HG03571 (cell line): ENCODE data around the gene MDFI.

Experiments
- ATAC-seq: cut with Tn5 transposase; IDR thresholded peaks from one replicate; pipeline ENCODE4 v1.9.1; 2021; ENCODE audit not compliant: unreplicated experiment

The MDFI gene

GRCh38 chr6:41638002-41638934, at the start of gene MDFI:
Gene MDFI, plus strand, starts transcription at chr6:41638468. Its CDS starts 282 bp downstream, at chr6:41638750.
- ATAC-seq: no peak

- no peak for ATAC-seq
Observed at GRCh38 chr6:41589223-41589622, 49.0 kb upstream of the MDFI start.

- no peak for ATAC-seq
Observed at GRCh38 chr6:41589636-41590622, 48.3 kb upstream of the MDFI start.

- ATAC-seq: no peak
Observed at GRCh38 chr6:41591122-41591521, 47.1 kb upstream of the MDFI start.

- no peak for ATAC-seq
Observed at GRCh38 chr6:41591859-41592502, 46.3 kb upstream of the MDFI start.

GRCh38 chr6:41593406-41593805, 44.9 kb upstream of the MDFI start:
- no peak for ATAC-seq

- no peak for ATAC-seq
Observed at GRCh38 chr6:41593839-41594238, 44.4 kb upstream of the MDFI start.

- ATAC-seq: no peak
Observed at GRCh38 chr6:41594326-41594725, 43.9 kb upstream of the MDFI start.

- no peak for ATAC-seq
Observed at GRCh38 chr6:41594766-41595165, 43.5 kb upstream of the MDFI start.

GRCh38 chr6:41595166-41595565, 43.1 kb upstream of the MDFI start:
- no peak for ATAC-seq

- no peak for ATAC-seq
Observed at GRCh38 chr6:41596096-41596685, 42.1 kb upstream of the MDFI start.

GRCh38 chr6:41596807-41597206, 41.5 kb upstream of the MDFI start:
- ATAC-seq: no peak

GRCh38 chr6:41597246-41598000, 40.8 kb upstream of the MDFI start:
- no peak for ATAC-seq

- no peak for ATAC-seq
Observed at GRCh38 chr6:41598670-41599014, 39.6 kb upstream of the MDFI start.

- ATAC-seq: no peak
Observed at GRCh38 chr6:41599015-41599851, 39.0 kb upstream of the MDFI start.

- ATAC-seq: no peak
Observed at GRCh38 chr6:41599852-41600445, 38.3 kb upstream of the MDFI start.

- ATAC-seq: no peak
Observed at GRCh38 chr6:41600499-41601247, 37.6 kb upstream of the MDFI start.

- no peak for ATAC-seq
Observed at GRCh38 chr6:41601248-41601549, 37.1 kb upstream of the MDFI start.
